ENCODE data around the gene WDFY4. TPM values are rescaled to one million over a fixed set of nuclear protein-coding genes. Genes with fewer than 3 reads are reported as not detected.

WDFY4 gene
- total RNA-seq, 1 experiment from 2014 or later: not detected

- Histone ChIP-seq H3K4me2 (ENCODE audit: insufficient read depth, insufficient read length, low read length) (no peak overlapping the region), H3K27ac (ENCODE audit: insufficient read length, low read depth, low read length) (no peak overlapping the region), H3K9me3 (ENCODE audit: control insufficient read depth, low read depth, low read length) (no peaks in the 10 kb centered on the region), H3K9ac (ENCODE audit: extremely low read depth, insufficient read length, low read length) (no peak overlapping the region), H4K5ac (ENCODE audit: insufficient read length, low read depth, low read length) (no peak overlapping the region), H2AFZ (ENCODE audit: low read length) (no peak overlapping the region), H3K79me1 (ENCODE audit: insufficient read depth, low read depth, low read length, poor library complexity, severe bottlenecking) (no peaks in the 10 kb centered on the region), H4K91ac (ENCODE audit: insufficient read length, low read depth, low read length) (no peak overlapping the region), H3K23ac (ENCODE audit: insufficient read length, low read depth, low read length) (no peak overlapping the region), H2BK20ac (ENCODE audit: low read depth, low read length, poor library complexity, severe bottlenecking) (no peak overlapping the region), H3K4ac (ENCODE audit: low read depth, low read length) (no peak overlapping the region), H3K4me1 (ENCODE audit: insufficient read depth, low read length) (no peaks in the 10 kb centered on the region), H2AK5ac (ENCODE audit: insufficient read length, low read length) (no peak overlapping the region), H3T11ph (ENCODE audit: low read length) (no peak overlapping the region), H3K56ac (ENCODE audit: insufficient read length, low read depth, low read length) (no peak overlapping the region), H3K18ac (ENCODE audit: insufficient read length, low read depth, low read length) (no peak overlapping the region), H3K79me2 (ENCODE audit: insufficient read depth, low read length) (no peaks in the 10 kb centered on the region), H4K8ac (replicated peaks; ENCODE audit: insufficient read length, low read depth, low read length) (no peak overlapping the region), H2BK15ac (ENCODE audit: low read depth, low read length) (no peak overlapping the region), H4K20me1 (ENCODE audit: control insufficient read depth, insufficient read depth, insufficient read length) (no peaks in the 10 kb centered on the region), H2BK120ac (ENCODE audit: low read depth, low read length, poor library complexity, severe bottlenecking) (no peak overlapping the region), H3K14ac (ENCODE audit: insufficient read depth, low read length) (no peak overlapping the region), H3K27me3 (ENCODE audit: insufficient read depth, low read length) (no peaks in the 10 kb centered on the region), H3K23me2 (ENCODE audit: insufficient read length, low read depth, low read length, poor library complexity, severe bottlenecking) (no peaks in the 10 kb centered on the region), H2BK5ac (ENCODE audit: insufficient read length, low read length) (no peak overlapping the region), H2BK12ac (ENCODE audit: insufficient read length, low read depth, low read length) (no peak overlapping the region)
- H3K4me1 Mint-ChIP-seq: peaks cover 7% of the 10 kb centered on the region in 2 experiments
- H3K9me3 Mint-ChIP-seq: no peaks in the 10 kb centered on the region; a peak in 1 of 5 replicates
- no peak for DNase-seq
- no peak overlapping the region for H3K4me3 Mint-ChIP-seq
- H3K27ac Mint-ChIP-seq: peak overlapping the region in 1 of 3 experiments; percentile 32; a peak in 1 of 7 replicates
- no peak for TF ChIP-seq CTCF (conservative IDR thresholded peaks at IDR 0.05)
- WGBS (ENCODE audit: extremely low coverage, insufficient read length, low lambda C conversion rate): no CpG with 5 or more reads among the region's 3 CpGs
- H3K36me3 Mint-ChIP-seq (ENCODE audit: insufficient read depth in 1 of 3, low read depth in 3 of 3): no peaks in the 10 kb centered on the region; a peak in 1 of 7 replicates
- H3K27me3 Mint-ChIP-seq (ENCODE audit: low read depth): peaks cover 19% of the 10 kb centered on the region
Observed at GRCh38 chr10:48727866-48728265, 43.2 kb downstream of the WDFY4 start.

Data from H9 (cell line).